SK-N-SH (cell line): ENCODE measurements around the gene XRCC5.

Source experiments
- EZH2phosphoT487 ChIP-seq: fragments of 200-600 bp; sonication (generic); IDR thresholded peaks from 2 replicates; pipeline ENCODE4 v1.6.1; 2017; ENCODE audit warnings: low read depth, mixed run types, mild to moderate bottlenecking, antibody characterized with exemption, moderate library complexity, borderline replicate concordance
- FOXM1 ChIP-seq: IDR thresholded peaks from 2 replicates; pipeline ENCODE4 v1.4.0; 2012; ENCODE audit warnings: low read depth, mild to moderate bottlenecking
- GABPA ChIP-seq: IDR thresholded peaks from 2 replicates; pipeline ENCODE4 v1.4.0; 2012; ENCODE audit warnings: low read depth, mild to moderate bottlenecking
- MAX ChIP-seq: IDR thresholded peaks from 2 replicates; pipeline ENCODE4 v1.4.0; 2012; ENCODE audit warnings: low read depth
- POLR2AphosphoS5 ChIP-seq: IDR thresholded peaks from 2 replicates; pipeline ENCODE4 v1.6.1; 2012; ENCODE audit warnings: low read depth, low read length
- RAD21 ChIP-seq: IDR thresholded peaks from 2 replicates; pipeline ENCODE4 v1.6.1; 2012; ENCODE audit warnings: mild to moderate bottlenecking, low read length
- RFX5 ChIP-seq: IDR thresholded peaks from 2 replicates; pipeline ENCODE4 v1.6.1; 2012; ENCODE audit warnings: mild to moderate bottlenecking, improper control_type of control experiment, low read length
- SIN3A ChIP-seq: IDR thresholded peaks from 2 replicates; pipeline ENCODE4 v1.6.1; 2012; ENCODE audit warnings: low read depth, mild to moderate bottlenecking, low read length, moderate library complexity, borderline replicate concordance
- TAF1 ChIP-seq: IDR thresholded peaks from 2 replicates; pipeline ENCODE4 v1.6.1; 2012; ENCODE audit warnings: low read depth, mild to moderate bottlenecking, low read length, moderate library complexity, borderline replicate concordance
- TEAD4 ChIP-seq: IDR thresholded peaks from 2 replicates; pipeline ENCODE4 v1.4.0; 2012; ENCODE audit warnings: mild to moderate bottlenecking, borderline replicate concordance; ENCODE audit not compliant: insufficient read depth
- TF ChIP-seq, protein P1 (sequence below): fragments of 200-600 bp; sonication (generic); IDR thresholded peaks from 2 replicates; pipeline ENCODE4 v1.6.1; 2017; ENCODE audit warnings: antibody characterized with exemption, mild to moderate bottlenecking, moderate library complexity
- TF ChIP-seq, protein P2 (sequence below): IDR thresholded peaks from 2 replicates; pipeline ENCODE4 v1.6.1; 2012; ENCODE audit warnings: mild to moderate bottlenecking, low read depth, low read length, moderate library complexity

GRCh38 chr2:216108310-216108966 lies 710 bp upstream of the XRCC5 start:
- TF ChIP-seq, protein P1, sequence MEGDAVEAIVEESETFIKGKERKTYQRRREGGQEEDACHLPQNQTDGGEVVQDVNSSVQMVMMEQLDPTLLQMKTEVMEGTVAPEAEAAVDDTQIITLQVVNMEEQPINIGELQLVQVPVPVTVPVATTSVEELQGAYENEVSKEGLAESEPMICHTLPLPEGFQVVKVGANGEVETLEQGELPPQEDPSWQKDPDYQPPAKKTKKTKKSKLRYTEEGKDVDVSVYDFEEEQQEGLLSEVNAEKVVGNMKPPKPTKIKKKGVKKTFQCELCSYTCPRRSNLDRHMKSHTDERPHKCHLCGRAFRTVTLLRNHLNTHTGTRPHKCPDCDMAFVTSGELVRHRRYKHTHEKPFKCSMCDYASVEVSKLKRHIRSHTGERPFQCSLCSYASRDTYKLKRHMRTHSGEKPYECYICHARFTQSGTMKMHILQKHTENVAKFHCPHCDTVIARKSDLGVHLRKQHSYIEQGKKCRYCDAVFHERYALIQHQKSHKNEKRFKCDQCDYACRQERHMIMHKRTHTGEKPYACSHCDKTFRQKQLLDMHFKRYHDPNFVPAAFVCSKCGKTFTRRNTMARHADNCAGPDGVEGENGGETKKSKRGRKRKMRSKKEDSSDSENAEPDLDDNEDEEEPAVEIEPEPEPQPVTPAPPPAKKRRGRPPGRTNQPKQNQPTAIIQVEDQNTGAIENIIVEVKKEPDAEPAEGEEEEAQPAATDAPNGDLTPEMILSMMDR, result no peak
- TF ChIP-seq SIN3A (no peak), TAF1 (no peak), POLR2AphosphoS5 (no peak), GABPA (no peak), TEAD4 (no peak), MAX (no peak), RAD21 (no peak), FOXM1 (no peak), RFX5 (no peak), EZH2phosphoT487 (no peak)
- TF ChIP-seq, protein P2, sequence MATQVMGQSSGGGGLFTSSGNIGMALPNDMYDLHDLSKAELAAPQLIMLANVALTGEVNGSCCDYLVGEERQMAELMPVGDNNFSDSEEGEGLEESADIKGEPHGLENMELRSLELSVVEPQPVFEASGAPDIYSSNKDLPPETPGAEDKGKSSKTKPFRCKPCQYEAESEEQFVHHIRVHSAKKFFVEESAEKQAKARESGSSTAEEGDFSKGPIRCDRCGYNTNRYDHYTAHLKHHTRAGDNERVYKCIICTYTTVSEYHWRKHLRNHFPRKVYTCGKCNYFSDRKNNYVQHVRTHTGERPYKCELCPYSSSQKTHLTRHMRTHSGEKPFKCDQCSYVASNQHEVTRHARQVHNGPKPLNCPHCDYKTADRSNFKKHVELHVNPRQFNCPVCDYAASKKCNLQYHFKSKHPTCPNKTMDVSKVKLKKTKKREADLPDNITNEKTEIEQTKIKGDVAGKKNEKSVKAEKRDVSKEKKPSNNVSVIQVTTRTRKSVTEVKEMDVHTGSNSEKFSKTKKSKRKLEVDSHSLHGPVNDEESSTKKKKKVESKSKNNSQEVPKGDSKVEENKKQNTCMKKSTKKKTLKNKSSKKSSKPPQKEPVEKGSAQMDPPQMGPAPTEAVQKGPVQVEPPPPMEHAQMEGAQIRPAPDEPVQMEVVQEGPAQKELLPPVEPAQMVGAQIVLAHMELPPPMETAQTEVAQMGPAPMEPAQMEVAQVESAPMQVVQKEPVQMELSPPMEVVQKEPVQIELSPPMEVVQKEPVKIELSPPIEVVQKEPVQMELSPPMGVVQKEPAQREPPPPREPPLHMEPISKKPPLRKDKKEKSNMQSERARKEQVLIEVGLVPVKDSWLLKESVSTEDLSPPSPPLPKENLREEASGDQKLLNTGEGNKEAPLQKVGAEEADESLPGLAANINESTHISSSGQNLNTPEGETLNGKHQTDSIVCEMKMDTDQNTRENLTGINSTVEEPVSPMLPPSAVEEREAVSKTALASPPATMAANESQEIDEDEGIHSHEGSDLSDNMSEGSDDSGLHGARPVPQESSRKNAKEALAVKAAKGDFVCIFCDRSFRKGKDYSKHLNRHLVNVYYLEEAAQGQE, result no peak
